Measurements from ENCODE around the gene VAV2. TPM values are rescaled to one million over a fixed set of nuclear protein-coding genes. Genes with fewer than 3 reads are reported as not detected.

VAV2 gene
- total and polyA plus RNA-seq, 2 experiments from 2014 or later = 8.1 to 28.9 TPM

GRCh38 chr9:133942206-133942975 lies 49.7 kb downstream of the VAV2 start:
- no peak for ATAC-seq
- DNase-seq (ENCODE audit: low spot score) = no peak
- no peak overlapping the region for H3K4me3 ChIP-seq
- Mint-ChIP-seq H3K4me1 (peaks cover 16% of the 10 kb centered on the region), H3K27me3 (ENCODE audit: insufficient read depth, low read depth, poor library complexity) (peaks cover 4% of the 10 kb centered on the region), H3K9me3 (no peaks in the 10 kb centered on the region; the same call in 2 of the 3 replicates), H3K27ac (no peak overlapping the region), H3K36me3 (ENCODE audit: low read depth) (peaks cover 4% of the 10 kb centered on the region; the same call in 1 of the 3 replicates), H3K4me3 (no peak overlapping the region)
- H3K27ac ChIP-seq (ENCODE audit: low read depth) = no peak overlapping the region
- no peak overlapping the region for H2AFZ ChIP-seq
- H3K9me2 ChIP-seq (ENCODE audit: insufficient read depth) = no peaks in the 10 kb centered on the region
- no peaks in the 10 kb centered on the region; the same call in 1 of the 2 replicates for H4K20me1 ChIP-seq (replicated peaks; ENCODE audit: insufficient read depth)
- no peak for TF ChIP-seq EZH2 (IDR thresholded peaks at IDR 0.05; ENCODE audit: low read depth, unreplicated experiment)
- TF ChIP-seq CREB1 (CRISPR knock-in tag; IDR thresholded peaks at IDR 0.05; ENCODE audit: low read depth) = no peak
- TF ChIP-seq, protein P1, sequence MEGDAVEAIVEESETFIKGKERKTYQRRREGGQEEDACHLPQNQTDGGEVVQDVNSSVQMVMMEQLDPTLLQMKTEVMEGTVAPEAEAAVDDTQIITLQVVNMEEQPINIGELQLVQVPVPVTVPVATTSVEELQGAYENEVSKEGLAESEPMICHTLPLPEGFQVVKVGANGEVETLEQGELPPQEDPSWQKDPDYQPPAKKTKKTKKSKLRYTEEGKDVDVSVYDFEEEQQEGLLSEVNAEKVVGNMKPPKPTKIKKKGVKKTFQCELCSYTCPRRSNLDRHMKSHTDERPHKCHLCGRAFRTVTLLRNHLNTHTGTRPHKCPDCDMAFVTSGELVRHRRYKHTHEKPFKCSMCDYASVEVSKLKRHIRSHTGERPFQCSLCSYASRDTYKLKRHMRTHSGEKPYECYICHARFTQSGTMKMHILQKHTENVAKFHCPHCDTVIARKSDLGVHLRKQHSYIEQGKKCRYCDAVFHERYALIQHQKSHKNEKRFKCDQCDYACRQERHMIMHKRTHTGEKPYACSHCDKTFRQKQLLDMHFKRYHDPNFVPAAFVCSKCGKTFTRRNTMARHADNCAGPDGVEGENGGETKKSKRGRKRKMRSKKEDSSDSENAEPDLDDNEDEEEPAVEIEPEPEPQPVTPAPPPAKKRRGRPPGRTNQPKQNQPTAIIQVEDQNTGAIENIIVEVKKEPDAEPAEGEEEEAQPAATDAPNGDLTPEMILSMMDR (conservative IDR thresholded peaks at IDR 0.05; ENCODE audit: low read depth in 2 of 2) = no peak
- TF ChIP-seq, protein P2, sequence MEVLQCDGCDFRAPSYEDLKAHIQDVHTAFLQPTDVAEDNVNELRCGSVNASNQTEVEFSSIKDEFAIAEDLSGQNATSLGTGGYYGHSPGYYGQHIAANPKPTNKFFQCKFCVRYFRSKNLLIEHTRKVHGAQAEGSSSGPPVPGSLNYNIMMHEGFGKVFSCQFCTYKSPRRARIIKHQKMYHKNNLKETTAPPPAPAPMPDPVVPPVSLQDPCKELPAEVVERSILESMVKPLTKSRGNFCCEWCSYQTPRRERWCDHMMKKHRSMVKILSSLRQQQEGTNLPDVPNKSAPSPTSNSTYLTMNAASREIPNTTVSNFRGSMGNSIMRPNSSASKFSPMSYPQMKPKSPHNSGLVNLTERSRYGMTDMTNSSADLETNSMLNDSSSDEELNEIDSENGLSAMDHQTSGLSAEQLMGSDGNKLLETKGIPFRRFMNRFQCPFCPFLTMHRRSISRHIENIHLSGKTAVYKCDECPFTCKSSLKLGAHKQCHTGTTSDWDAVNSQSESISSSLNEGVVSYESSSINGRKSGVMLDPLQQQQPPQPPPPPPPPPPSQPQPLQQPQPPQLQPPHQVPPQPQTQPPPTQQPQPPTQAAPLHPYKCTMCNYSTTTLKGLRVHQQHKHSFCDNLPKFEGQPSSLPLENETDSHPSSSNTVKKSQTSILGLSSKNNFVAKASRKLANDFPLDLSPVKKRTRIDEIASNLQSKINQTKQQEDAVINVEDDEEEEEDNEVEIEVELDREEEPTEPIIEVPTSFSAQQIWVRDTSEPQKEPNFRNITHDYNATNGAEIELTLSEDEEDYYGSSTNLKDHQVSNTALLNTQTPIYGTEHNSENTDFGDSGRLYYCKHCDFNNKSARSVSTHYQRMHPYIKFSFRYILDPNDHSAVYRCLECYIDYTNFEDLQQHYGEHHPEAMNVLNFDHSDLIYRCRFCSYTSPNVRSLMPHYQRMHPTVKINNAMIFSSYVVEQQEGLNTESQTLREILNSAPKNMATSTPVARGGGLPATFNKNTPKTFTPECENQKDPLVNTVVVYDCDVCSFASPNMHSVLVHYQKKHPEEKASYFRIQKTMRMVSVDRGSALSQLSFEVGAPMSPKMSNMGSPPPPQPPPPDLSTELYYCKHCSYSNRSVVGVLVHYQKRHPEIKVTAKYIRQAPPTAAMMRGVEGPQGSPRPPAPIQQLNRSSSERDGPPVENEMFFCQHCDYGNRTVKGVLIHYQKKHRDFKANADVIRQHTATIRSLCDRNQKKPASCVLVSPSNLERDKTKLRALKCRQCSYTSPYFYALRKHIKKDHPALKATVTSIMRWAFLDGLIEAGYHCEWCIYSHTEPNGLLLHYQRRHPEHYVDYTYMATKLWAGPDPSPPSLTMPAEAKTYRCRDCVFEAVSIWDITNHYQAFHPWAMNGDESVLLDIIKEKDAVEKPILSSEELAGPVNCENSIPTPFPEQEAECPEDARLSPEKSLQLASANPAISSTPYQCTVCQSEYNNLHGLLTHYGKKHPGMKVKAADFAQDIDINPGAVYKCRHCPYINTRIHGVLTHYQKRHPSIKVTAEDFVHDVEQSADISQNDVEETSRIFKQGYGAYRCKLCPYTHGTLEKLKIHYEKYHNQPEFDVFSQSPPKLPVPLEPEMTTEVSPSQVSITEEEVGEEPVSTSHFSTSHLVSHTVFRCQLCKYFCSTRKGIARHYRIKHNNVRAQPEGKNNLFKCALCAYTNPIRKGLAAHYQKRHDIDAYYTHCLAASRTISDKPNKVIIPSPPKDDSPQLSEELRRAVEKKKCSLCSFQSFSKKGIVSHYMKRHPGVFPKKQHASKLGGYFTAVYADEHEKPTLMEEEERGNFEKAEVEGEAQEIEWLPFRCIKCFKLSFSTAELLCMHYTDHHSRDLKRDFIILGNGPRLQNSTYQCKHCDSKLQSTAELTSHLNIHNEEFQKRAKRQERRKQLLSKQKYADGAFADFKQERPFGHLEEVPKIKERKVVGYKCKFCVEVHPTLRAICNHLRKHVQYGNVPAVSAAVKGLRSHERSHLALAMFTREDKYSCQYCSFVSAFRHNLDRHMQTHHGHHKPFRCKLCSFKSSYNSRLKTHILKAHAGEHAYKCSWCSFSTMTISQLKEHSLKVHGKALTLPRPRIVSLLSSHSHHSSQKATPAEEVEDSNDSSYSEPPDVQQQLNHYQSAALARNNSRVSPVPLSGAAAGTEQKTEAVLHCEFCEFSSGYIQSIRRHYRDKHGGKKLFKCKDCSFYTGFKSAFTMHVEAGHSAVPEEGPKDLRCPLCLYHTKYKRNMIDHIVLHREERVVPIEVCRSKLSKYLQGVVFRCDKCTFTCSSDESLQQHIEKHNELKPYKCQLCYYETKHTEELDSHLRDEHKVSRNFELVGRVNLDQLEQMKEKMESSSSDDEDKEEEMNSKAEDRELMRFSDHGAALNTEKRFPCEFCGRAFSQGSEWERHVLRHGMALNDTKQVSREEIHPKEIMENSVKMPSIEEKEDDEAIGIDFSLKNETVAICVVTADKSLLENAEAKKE (CRISPR knock-in tag; IDR thresholded peaks at IDR 0.05) = no peak
- no peak for TF ChIP-seq JUNB (IDR thresholded peaks at IDR 0.05; ENCODE audit: unreplicated experiment)
- TF ChIP-seq, protein P3, sequence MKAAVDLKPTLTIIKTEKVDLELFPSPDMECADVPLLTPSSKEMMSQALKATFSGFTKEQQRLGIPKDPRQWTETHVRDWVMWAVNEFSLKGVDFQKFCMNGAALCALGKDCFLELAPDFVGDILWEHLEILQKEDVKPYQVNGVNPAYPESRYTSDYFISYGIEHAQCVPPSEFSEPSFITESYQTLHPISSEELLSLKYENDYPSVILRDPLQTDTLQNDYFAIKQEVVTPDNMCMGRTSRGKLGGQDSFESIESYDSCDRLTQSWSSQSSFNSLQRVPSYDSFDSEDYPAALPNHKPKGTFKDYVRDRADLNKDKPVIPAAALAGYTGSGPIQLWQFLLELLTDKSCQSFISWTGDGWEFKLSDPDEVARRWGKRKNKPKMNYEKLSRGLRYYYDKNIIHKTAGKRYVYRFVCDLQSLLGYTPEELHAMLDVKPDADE (IDR thresholded peaks at IDR 0.05) = no peak
- TF ChIP-seq POLR2AphosphoS5 (IDR thresholded peaks at IDR 0.05; ENCODE audit: low read depth) = no peak
- no peak for TF ChIP-seq ZNF114 (CRISPR knock-in tag; IDR thresholded peaks at IDR 0.05)
- TF ChIP-seq, protein P4, sequence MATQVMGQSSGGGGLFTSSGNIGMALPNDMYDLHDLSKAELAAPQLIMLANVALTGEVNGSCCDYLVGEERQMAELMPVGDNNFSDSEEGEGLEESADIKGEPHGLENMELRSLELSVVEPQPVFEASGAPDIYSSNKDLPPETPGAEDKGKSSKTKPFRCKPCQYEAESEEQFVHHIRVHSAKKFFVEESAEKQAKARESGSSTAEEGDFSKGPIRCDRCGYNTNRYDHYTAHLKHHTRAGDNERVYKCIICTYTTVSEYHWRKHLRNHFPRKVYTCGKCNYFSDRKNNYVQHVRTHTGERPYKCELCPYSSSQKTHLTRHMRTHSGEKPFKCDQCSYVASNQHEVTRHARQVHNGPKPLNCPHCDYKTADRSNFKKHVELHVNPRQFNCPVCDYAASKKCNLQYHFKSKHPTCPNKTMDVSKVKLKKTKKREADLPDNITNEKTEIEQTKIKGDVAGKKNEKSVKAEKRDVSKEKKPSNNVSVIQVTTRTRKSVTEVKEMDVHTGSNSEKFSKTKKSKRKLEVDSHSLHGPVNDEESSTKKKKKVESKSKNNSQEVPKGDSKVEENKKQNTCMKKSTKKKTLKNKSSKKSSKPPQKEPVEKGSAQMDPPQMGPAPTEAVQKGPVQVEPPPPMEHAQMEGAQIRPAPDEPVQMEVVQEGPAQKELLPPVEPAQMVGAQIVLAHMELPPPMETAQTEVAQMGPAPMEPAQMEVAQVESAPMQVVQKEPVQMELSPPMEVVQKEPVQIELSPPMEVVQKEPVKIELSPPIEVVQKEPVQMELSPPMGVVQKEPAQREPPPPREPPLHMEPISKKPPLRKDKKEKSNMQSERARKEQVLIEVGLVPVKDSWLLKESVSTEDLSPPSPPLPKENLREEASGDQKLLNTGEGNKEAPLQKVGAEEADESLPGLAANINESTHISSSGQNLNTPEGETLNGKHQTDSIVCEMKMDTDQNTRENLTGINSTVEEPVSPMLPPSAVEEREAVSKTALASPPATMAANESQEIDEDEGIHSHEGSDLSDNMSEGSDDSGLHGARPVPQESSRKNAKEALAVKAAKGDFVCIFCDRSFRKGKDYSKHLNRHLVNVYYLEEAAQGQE (IDR thresholded peaks at IDR 0.05; ENCODE audit: unreplicated experiment) = no peak
- TF ChIP-seq NANOG (IDR thresholded peaks at IDR 0.05; ENCODE audit: borderline replicate concordance) = no peak
- no peak for TF ChIP-seq ZNF331 (CRISPR knock-in tag; IDR thresholded peaks at IDR 0.05; ENCODE audit: low read depth)
- no peak for TF ChIP-seq STAT1 (IDR thresholded peaks at IDR 0.05; ENCODE audit: unreplicated experiment)
- no peaks in the 10 kb centered on the region for H3F3A ChIP-seq (replicated peaks; ENCODE audit: low read depth)
- no peaks in the 10 kb centered on the region for H3K36me3 ChIP-seq (ENCODE audit: insufficient read depth)
- H3K4me1 ChIP-seq (ENCODE audit: insufficient read depth) = no peaks in the 10 kb centered on the region
- H3K27me3 ChIP-seq (ENCODE audit: insufficient read depth) = no peaks in the 10 kb centered on the region
- peaks cover 68% of the 10 kb centered on the region for H3K79me2 ChIP-seq (replicated peaks; ENCODE audit: insufficient read depth)
- no peak overlapping the region for H3K4me2 ChIP-seq

Data from GM23338 (cell line).